Keratinocyte (primary cell): ENCODE results near the gene SORT1.

ENCODE experiments used
- EZH2 ChIP-seq: IDR thresholded peaks from one replicate; pipeline ENCODE4 v1.6.1; 2012; ENCODE audit warnings: inconsistent platforms, mild to moderate bottlenecking, low read length, moderate library complexity
- TF ChIP-seq, protein P1 (sequence below), 3 experiments: IDR thresholded peaks in 1 of 3; conservative IDR thresholded peaks in 1 of 3; optimal IDR thresholded peaks in 1 of 3; 2 replicates in 2 of 3; 3 replicates in 1 of 3; pipeline versions ENCODE3 to v1.5.1; 2011; ENCODE audit warnings: low read length in 3 of 3, mild to moderate bottlenecking in 3 of 3, moderate library complexity in 2 of 3, control low read depth in 1 of 3, inconsistent platforms in 1 of 3; ENCODE audit not compliant: insufficient read depth in 2 of 3; ENCODE audit errors: extremely low read depth in 1 of 3

DNA sequence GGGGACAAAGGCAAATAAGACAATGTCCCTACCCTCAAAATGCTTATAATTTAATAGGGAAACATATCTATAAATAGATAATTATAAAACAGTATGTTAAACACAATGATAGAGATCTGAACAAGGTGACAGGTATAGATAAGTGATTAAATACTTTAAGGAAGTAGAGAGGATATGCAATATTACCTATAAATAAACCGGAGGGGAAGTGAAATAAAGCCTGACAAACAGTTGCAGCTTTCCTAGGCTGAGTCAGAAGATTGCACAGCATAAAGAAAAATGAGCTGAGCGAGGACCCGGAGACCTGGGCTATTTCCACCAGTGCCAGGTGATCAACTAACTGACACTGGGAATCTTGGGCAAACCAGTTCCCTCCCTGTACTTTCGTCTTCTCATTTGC is 103.2 kb downstream of the SORT1 start:
- TF ChIP-seq, protein P1, sequence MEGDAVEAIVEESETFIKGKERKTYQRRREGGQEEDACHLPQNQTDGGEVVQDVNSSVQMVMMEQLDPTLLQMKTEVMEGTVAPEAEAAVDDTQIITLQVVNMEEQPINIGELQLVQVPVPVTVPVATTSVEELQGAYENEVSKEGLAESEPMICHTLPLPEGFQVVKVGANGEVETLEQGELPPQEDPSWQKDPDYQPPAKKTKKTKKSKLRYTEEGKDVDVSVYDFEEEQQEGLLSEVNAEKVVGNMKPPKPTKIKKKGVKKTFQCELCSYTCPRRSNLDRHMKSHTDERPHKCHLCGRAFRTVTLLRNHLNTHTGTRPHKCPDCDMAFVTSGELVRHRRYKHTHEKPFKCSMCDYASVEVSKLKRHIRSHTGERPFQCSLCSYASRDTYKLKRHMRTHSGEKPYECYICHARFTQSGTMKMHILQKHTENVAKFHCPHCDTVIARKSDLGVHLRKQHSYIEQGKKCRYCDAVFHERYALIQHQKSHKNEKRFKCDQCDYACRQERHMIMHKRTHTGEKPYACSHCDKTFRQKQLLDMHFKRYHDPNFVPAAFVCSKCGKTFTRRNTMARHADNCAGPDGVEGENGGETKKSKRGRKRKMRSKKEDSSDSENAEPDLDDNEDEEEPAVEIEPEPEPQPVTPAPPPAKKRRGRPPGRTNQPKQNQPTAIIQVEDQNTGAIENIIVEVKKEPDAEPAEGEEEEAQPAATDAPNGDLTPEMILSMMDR (optimal IDR thresholded peaks at IDR 0.05 in 1 of 3, IDR thresholded peaks at IDR 0.05 in 1 of 3, conservative IDR thresholded peaks at IDR 0.05 in 1 of 3; ENCODE audit: extremely low read depth in 1 of 3, insufficient read depth in 2 of 3, low read length in 3 of 3) = no peak
- TF ChIP-seq EZH2 = no peak
